HG02623 (cell line): ENCODE measurements around the gene OR2M4.
"Not testable (repeated sequence)": the region's sequence is repeated elsewhere in the genome, so short reads cannot be mapped to it uniquely, and the experiment has no call there.

Source experiments
- ATAC-seq: cut with Tn5 transposase; IDR thresholded peaks from one replicate; pipeline ENCODE4 v1.9.1; 2021; ENCODE audit warnings: moderate library complexity; ENCODE audit not compliant: unreplicated experiment

OR2M4 gene, protein sequence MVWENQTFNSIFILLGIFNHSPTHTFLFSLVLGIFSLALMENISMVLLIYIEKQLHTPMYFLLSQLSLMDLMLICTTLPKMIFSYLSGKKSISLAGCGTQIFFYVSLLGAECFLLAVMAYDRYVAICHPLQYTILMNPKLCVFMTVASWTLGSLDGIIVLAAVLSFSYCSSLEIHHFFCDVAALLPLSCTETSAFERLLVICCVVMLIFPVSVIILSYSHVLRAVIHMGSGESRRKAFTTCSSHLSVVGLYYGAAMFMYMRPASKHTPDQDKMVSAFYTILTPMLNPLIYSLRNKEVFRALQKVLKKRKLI

DNA sequence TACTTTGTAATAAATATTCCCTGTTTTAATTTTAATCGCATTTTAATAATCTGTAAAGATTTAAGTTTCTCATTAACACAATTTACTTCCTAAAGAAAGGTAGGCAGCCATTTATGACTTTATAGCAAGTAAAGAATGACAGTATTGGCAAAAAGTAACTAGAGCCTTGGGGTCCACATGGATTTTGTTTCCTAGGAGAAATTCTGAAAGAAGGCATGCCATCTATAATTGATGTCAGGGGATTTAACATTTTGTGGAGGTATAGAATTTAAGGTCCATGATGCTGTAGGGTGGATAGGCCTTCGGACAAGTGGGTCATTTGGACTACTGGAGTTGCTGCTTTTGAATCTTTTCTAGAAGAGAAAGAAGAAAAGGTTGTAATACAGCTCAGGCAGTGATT is at the start of gene OR2M4:
OR2M4 (plus strand) TSS at position 301 of the 400 bp plus-strand sequence. CDS start 7,512 bp downstream, outside the sequence.
- no peak for ATAC-seq

DNA sequence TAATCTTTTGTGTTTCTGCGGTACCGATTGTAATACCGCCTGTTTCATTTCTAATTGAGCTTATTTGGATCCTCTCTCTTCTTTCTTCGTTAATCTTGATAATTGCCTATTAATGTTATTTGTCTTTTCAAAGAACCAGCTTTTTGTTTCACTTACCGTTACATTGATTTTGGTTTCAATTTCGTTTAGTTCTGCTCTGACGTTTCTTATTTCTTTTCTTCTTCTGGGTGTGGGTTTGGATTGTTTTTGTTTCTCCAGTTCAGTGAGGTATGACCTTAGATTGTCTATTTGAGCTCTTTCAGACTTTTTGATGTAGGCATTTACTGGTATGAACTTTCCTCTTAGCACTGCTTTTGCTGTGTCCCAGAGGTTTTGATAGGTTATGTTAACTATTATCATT is 47.2 kb upstream of the OR2M4 start:
- ATAC-seq: peak; percentile 64

DNA sequence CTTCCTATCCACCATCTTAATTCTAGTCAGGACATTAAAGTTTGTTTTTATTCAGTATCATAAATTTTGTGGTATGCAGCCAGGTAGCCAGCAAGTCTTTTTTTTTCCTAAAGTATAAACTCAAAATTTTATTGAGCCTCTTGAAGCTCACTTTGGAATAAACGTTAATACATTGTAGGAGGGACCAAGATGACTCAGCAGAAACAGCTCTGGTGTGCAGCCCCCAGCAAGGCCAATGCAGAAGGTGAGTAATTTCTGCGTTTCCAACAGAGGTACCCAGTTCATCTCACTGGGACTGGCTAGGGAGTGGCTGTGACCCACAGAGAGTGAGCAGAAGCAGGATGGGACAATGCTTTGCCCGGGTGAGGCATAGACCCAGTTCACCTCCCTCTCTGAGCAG is 43.9 kb upstream of the OR2M4 start:
- no peak for ATAC-seq

DNA sequence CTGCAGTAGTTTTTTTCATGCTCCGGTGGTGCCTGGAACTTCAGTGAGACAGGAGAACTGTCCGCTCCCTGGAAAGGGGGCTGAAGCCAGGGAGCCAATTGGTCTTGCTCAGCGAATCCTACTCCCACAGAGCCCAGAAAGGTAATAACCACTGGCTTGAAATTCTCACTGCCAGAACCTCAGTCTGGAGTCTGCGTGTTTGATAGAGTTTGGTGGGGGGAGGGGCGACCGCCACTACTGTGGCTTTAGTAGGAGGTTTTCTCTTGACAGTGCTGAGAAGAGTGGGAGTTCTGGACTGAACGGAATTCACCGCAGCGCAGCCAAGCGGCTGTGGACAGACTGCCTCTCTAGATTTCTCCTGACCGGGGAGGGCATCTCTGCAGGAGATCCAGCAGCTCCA is 42.2 kb upstream of the OR2M4 start:
- no peak for ATAC-seq

DNA sequence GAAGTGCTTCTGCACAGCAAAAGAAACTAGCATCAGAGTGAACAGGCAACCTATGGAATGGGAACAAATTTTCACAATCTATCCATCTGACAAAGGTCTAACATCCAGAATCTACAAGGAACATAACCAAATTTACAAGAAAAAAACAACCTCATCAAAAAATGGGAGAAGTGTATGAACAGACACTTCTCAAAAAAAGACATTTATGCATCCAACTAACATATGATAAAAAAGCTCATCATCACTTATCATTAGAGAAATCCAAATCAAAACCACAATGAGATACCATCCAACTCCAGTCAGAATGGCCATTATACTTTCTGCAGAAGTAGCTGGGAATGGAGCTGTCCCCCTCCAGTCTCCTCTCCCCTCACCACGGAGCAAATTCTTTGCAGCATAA is 37.1 kb upstream of the OR2M4 start:
- no peak for ATAC-seq

DNA sequence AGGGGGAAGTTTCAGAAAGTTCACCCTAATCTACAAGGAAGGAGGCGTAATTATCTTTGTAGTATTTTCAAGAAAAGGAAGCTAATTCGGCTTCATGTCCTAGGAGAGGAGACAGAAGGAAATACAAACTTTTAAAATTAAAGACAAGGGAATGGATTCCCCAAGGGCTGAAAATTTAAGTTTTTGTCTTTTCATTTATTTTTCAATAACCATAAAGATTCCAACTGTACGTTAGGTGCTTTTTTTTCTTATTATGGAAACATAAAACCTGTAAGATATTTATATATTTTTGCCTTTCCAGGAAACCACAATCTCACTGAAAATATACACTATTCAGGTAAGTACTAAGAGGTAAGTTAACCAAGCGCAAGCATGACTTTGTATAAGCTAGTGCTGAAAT is 34.3 kb upstream of the OR2M4 start, which contains the start of gene OR2M3:
OR2M3 (plus strand) TSS at position 301 of the 400 bp plus-strand sequence. CDS start 5,803 bp downstream, outside the sequence.
- ATAC-seq: no peak

DNA sequence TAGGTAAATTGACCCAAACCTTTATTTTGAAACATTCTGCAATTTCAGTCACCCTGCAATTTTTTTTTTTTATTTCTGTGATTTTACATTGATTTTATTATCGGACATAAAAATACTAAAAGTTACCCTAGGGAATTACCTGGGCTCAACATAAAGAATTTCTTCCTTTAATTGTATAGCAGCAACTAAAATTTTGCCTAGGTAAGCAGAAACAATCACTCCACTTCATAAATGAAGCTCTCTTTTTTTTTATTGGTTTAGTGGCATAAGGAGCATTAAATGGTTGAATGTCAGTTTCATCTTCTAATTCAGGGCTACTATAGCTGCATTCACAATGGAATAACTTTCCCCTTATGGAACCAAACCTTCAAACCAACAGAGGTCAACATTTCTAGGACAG is 15.3 kb upstream of the OR2M4 start:
- no peak for ATAC-seq

DNA sequence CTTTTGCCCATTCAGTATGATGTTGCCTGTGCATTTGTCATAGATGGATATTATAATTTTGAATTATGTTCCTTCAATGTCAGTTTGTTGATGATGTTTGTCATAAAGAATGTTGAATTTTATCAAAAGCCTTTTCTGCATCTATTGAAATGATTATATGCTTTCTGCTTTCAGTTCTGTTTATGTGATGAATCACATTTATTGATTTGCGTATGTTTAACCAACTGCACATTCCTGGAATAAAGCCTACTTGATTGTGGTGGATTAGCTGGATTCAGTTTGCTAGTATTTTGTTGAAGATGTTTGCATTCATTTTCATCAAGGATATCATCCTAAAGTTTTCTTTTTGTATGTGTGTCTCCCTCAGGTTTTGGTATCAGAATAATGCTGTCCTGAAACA is 5.7 kb upstream of the OR2M4 start:
- no peak for ATAC-seq

DNA sequence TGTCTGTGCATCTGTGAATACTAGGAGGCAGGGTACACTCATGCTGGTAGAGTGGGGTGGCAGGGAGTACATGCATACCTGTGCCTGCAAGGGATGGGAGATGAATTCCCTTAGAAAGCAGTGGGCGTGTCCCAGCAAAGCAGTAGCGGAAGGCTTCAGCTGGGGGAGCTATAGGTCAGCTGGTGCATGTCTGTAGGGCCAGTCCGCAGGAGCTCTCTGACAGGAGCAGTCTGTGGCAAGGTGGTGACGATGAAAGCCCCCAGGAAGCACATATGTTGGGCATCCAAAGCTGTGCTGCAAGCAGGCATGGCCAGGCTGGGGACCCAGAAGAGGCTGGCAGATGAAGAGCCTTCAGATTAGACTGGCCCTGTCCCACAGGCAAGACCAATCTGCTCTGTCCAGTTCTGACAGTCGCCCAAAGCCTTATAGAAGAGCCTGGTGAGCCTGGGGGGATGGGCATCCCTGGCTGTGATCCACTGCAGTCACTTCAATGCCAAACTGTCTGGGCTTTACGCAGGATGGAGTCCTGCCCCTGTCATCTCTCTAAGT is 1.8 kb upstream of the OR2M4 start:
- ATAC-seq: no peak

DNA sequence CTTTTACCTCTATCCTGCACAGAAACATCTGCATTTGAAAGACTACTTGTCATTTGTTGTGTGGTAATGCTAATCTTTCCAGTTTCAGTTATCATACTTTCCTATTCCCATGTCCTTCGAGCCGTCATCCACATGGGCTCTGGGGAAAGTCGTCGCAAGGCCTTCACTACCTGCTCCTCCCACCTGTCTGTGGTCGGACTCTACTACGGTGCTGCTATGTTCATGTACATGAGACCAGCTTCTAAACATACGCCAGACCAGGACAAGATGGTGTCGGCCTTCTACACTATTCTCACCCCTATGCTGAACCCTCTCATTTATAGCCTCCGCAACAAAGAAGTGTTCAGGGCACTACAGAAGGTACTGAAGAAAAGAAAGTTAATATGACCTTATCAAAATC is 8.3 kb downstream of the OR2M4 start:
- no peak for ATAC-seq

DNA sequence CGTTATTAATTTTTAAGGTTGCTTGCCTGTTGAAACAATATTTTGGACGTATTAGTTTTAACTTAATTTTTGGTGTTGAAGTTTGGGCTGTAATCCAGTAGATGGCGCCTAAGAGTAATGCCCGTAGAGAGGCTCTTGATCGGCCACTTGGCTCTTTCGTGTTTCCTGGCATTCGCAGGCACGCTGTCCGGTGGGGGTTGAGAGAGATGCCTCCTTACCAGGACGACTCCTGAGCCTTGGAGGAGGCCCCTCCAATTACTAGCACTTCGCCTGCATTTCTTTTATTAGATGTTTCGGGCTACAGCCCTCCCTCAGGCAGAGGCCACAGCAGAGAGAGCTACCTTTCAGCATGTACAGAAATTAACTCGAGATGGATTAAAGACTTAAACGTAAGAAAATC is 12.0 kb downstream of the OR2M4 start:
- peak; percentile 81 for ATAC-seq

DNA sequence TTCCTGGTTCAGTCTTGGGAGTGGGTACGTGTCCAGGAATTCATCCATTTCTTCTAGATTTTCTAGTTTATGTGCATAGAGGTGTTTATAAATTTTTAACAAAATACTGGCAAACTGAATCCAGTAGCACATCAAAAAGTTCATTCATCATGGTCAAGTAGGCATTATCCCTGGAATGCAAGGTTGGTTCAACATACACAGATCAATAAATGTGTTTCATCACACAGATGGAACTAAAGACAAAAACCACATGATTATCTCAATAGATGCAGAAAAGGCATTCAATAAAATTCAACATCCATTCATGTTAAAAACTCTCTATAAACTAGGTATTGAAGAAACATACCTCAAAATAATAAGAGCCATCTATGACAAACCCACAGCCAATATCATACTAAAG is 28.1 kb downstream of the OR2M4 start:
- not testable (repeated sequence) for ATAC-seq

DNA sequence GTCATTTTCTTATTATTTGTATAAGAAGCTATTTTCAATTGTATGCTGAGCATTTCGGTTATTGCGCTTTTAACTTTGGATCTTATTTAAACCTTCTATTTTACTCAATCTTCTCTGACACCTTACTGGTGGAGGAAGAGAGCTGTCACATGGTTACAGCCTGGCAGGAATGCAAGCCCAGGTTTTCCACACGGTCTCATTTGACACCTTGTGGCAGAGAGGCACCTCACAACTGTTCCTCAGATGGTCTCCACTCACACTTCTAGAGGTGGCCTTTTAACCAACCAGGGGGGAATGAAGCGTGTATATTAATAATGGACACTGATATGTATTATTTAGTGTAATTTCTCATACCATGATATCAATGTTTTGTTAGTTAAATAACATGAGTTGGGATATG is 37.0 kb downstream of the OR2M4 start:
- no peak for ATAC-seq

DNA sequence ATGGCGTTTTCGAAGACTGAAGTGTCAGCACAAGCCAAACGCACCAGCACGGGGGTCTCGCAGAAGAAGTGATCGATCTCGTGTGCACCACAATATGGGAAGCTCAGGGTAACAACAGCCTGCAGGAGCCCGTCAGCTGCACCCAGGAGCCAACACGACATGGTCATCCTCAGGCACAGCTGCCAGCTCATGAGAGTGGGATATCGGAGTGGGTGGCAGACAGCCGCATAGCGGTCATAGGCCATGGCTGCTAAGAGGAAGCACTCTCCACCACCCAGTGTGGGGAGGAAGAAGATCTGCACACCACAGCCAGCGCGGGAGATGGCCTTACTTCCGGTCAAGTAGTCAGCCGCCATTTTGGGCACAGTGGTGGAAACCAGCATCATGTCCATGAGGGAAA is 42.0 kb downstream of the OR2M4 start:
- not testable (repeated sequence) for ATAC-seq

DNA sequence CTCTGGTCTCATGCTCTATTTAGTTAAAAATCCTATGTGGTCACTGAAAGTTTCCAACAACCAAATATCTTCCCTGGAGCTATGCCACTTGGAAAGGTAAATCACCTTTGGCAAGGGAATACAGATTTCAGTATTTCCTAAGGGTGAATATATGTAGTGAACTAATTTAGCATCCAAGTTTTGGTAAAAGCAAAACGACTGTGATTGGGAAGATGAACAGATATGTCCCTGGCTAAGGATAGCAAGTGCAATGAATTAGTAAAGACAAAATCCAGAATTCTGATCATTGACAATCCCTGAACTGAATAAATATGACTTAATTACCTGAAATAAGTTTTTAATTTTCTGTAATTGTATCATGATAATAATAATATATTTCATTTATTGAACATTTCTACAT is 46.7 kb downstream of the OR2M4 start, which contains the start of gene OR2T33:
OR2T33 (minus strand) TSS at position 101 of the 400 bp plus-strand sequence. CDS start 4,162 bp downstream, outside the sequence.
- no peak for ATAC-seq

DNA sequence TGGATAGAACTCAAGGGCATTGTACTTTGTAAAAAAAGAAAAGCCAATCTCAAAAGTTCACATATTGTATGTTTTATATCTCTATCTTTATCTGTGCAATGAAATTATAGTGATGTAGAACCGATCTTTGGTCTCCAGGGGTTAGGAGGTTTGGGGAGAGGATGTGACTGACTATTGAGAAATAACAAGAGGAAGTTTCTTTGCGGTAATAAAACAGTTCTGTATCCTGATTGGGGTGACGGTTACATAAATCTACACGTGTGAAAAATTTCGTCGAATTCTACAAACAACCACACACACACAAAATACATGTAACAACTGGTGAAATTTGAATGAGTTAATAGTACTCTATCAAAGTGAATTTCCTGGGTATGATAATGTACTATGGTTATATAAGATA is 57.2 kb downstream of the OR2M4 start:
- ATAC-seq: no peak
